Stimulated activated CD8-positive, alpha-beta memory T cell treated with anti-CD3 and anti-CD28 coated beads, Interleukin-12 subunit alpha, Interleukin-12 subunit beta, amount 100 ng/mL, for 24 hours (primary cell): Measurements from ENCODE around the gene GRIN2C.

Source experiments
- DNase-seq: peaks from one replicate; pipeline ENCODE4 v3.0.0-alpha.2; 2020; ENCODE audit errors: extremely low read depth

The GRIN2C gene

DNA sequence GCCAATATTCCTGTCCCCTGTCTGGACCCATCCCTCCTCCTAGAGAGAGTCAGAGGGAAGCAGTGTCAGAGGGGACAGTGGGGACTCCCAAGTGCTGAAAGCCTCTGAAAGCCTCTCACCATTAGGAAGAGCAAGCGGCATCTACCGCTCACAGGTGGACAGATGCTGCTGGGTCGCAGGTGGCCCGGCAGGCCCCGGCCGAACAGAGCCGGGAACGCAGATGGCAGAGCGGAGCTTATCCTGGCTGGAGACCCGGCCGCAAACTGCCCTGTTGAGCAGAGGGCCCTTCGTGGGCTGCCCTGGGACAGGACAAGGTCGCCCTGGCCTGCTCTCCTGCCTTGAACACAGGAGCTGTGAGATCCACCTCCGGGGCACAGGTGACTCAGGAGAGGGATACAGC is 60.6 kb downstream of the GRIN2C start:
- DNase-seq = no peak

DNA sequence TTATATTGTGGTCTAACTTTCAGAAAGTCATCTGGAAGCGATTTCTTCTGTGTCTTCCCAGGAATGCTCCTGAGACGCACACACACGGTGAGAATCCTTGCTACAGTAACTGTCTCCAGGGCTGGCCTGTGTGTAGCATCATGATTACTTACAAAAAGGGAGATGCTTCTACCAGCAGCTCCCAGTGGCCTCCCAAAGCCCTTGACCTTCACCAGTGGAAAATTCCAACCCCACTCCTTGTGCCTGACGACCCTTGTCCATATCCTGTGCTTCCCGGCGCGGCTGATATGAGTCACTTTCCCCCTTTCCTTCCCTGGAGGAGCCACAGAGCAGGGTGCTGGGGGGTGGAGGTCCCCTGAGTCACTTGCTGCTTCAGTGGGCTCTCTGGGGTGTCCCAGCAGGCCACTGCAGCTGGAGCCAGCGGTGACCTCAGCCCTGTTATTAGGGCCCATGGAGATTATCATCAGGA is 61.4 kb downstream of the GRIN2C start:
- DNase-seq = no peak

DNA sequence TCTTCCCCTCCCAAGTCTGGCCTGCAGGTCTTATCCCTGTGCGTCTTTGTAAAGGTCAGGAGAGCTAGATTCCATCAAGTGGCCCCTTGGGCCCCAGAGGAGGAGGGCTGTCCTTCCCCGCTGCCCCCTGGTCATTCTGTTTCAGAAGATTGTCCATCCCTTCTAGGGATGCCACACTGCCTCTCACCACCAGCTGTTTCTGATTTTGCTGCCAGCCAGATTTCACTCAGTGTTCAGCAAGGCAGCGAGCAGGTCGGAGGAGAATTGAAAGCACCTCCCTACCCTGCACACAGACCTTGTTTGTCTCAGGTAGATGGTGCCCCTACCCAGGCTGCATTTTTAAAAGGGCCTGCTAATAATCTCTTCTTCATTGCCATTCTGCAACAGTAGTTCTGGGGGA is 61.9 kb downstream of the GRIN2C start:
- no peak for DNase-seq

DNA sequence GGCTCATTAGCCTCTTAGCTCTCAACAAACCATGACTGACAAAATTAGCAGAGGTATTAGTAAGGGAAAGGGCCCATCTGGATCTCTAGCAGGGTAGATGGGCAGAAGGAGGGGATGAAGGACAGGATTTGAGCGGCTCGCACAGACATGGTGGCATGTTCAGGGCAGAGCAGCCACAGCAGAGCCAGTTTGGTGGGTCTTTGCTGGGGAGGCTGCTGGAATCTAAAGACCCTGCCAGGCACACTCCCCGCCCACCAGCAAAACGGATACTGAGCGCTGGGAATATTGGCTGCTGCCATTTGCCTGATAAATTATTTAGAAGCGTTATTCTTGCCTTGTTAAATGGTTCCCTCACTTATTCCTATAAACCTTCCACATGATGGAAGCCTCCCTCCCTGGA is 62.8 kb downstream of the GRIN2C start:
- no peak for DNase-seq

- DNase-seq = no peak
Measured at GRCh38 chr17:74796211-74796610, 63.5 kb downstream of the GRIN2C start.

- no peak for DNase-seq
Measured at GRCh38 chr17:74795327-74796020, 64.2 kb downstream of the GRIN2C start.

DNA sequence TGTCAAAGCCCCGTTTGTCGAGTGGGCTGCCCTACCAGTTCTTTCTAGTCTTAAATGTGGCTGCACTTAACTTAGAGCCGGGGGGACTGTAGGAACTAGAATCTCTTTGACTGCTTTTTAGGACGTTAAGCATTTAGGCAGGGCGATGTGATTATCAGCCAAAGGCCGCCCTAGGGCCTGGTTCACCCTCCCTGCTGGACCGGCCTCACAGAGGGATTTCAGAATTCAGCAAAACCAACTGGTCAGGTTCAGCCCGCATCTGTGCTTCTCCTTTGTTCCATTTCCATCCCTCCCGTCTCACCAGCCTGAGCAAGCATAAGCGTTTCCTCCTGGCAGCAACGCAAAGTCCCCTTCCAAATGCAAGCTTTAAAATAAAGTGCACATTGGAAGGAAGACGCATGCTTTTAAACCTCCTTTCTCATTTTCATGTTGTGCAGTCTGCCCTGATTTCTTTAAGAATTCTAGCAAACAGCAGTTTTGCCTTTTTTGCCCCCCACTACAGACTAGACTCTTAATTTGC is 67.0 kb downstream of the GRIN2C start:
- no peak for DNase-seq
